GM12864 (cell line): ENCODE measurements around the gene TTYH3.

Source experiments
- DNase-seq: peaks from one replicate; pipeline ENCODE4 v3.0.0-alpha.2; 2011; ENCODE audit warnings: low read depth
- H3K4me3 ChIP-seq: 2 replicates; pipeline ENCODE4 v1.5.1; 2011; ENCODE audit warnings: mild to moderate bottlenecking, low read depth, low read length, control low read depth
- TF ChIP-seq, protein P1 (sequence below): IDR thresholded peaks from 2 replicates; pipeline ENCODE4 v1.5.1; 2011; ENCODE audit warnings: low read depth, mild to moderate bottlenecking, moderate library complexity, low read length, control low read depth, inconsistent platforms; ENCODE audit errors: missing control alignments

Gene TTYH3

DNA sequence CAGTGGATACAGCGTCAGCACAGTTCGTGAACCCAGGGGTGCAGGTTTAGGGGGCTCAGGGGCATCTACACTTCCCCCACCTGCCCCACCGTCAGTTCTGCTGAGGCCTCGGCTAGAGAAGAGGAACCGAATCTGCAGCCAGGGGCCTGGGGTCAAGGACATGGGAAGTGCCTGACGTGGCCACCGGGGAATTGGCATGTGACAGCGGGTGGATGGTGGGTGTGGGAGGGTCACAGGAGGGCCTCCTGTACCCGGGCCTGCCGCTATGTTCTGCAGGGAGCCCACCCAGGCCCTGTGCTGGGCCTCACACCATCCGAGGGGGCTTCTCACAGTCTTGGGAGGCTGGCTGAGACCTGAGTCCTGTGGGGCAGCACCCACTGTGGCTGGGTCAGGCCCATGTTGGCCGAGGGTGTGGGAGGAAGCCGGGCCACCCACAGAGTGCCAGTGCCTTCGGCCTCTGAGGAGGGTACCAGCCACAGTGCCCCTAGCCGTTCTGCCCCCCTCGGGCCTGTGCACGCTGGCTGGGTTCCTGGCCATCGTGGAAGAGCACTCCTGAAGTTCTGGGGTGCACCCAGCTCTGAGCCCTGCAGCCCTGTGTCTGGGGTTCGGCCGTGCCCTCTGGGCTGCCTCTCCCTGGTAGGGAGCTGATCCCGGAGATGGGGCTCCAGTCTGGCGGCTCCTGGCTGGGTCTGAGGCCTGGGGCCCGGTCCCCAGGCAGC is 5.9 kb downstream of the TTYH3 start:
- TF ChIP-seq, protein P1, sequence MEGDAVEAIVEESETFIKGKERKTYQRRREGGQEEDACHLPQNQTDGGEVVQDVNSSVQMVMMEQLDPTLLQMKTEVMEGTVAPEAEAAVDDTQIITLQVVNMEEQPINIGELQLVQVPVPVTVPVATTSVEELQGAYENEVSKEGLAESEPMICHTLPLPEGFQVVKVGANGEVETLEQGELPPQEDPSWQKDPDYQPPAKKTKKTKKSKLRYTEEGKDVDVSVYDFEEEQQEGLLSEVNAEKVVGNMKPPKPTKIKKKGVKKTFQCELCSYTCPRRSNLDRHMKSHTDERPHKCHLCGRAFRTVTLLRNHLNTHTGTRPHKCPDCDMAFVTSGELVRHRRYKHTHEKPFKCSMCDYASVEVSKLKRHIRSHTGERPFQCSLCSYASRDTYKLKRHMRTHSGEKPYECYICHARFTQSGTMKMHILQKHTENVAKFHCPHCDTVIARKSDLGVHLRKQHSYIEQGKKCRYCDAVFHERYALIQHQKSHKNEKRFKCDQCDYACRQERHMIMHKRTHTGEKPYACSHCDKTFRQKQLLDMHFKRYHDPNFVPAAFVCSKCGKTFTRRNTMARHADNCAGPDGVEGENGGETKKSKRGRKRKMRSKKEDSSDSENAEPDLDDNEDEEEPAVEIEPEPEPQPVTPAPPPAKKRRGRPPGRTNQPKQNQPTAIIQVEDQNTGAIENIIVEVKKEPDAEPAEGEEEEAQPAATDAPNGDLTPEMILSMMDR: no peak
- H3K4me3 ChIP-seq: no peak overlapping the region
- DNase-seq: no peak

DNA sequence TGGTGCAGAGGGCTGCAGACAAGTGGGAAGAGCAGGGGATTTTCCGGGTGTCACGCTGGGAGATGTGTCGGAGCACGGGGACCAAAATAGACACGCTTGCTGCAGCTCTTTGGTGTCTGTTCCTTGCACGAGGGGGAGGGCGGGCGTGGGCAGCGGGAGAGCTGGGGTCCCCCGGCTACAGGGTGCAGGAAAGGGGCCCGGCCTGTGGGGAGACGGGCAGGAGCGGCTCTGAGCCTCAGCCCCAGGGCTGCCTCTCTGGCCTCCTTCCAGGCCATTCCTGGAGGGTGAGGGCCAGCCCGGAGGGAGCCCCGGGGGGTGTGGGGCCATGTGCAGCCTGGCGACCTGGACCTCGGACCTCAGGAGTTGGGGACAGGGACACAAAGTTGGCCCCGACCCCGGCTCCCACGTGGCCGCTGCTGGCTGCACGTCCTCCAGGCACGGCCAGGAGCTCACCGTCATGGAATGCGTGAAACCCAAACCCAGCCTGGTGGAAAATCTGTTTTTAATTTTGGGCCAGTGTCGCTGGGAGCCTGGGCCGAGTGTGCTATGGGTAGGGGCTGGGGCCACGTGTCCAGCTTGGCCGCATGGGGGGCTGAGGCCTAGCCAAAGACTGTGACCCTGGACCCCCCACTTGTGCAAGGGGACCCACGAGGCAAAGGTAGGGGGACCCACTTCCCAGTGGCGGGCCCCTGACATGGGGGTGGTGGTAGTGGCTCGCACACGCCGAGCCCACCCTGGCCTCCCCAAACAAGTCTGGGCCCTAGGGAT is 6.6 kb downstream of the TTYH3 start:
- TF ChIP-seq, protein P1: no peak
- no peak overlapping the region for H3K4me3 ChIP-seq
- no peak for DNase-seq

DNA sequence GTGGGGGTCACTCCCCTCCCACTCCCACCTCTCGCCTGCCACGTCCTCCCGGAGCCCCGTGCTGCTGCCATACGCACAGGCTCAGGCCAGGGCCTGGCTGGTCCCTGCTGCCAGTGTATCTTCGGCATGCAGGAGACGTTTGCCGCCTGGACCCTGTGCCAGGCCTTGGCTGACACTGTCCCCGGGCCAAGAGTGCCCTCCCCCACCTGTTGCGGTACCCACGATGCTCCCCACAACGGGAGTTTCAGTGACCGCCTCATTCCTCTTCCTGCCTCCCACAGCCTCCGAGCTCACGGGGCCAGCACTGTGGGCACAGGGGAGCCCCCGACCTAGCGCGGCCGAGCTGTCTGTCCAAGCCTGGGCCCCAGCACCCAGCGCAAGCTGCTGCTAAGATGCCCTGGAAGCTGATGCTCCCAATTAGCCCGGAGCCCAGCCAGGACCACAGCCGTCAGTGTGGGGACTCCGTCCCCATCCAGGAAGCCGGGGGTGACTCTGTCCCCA is 7.4 kb downstream of the TTYH3 start:
- DNase-seq: no peak
- TF ChIP-seq, protein P1: no peak
- H3K4me3 ChIP-seq: no peak overlapping the region

DNA sequence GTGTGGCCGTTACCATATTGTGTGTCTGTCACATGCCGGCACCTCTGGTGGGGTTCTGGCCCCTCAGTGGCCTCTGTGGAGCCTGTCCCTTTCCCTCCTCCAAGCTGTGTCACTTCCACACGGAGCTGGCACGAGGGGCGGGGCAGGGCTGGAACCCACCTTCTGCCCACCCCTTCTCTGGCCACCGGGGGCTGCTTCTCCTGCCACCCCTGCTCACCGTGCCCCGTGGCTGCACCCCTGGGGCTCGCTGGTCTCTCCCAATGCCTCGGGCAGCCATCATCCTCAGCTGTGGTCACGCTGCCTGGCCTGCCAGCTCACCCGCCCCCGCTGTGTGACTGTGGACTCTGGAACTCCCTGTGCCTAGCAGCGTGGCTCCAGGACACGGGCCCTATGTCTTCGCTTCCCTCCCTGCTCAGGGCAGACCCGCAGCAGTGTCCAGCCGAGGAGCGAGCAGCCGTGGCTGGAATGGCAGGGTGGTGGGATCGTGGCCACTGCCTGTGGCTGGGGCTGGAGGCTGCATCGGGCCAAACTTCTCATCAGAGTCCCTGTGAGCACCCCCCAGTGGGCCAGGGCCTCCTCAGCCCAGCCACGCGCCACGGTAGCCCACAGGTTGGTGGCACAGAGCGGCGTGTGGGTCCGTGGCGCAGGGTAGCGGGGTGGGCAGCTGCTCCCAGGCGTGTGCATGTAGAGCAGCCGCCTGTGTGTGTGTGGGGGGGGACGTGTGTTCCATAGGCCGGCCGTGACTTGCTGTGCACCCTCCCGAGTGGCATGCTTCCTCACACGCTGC is 8.1 kb downstream of the TTYH3 start:
- TF ChIP-seq, protein P1: no peak
- DNase-seq: no peak
- H3K4me3 ChIP-seq: no peak overlapping the region

DNA sequence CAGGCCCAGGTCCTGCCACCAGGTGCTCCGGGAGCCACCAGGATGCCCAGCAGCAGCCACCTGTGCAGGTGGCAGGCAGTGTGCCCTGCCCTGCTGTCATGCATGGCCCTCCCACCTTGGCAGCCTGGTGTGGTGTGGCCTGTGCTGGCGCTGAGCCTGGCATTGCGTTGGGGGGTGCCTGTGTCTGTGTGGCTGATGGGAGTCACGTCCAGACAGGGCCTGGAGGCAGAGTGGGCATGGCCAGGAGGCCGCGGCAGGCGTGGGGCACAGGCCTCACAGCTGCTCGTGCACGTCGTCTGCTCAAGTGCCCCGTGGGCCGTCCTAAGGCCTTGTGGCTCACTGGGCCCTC is 8.7 kb downstream of the TTYH3 start:
- DNase-seq: no peak
- no peak overlapping the region for H3K4me3 ChIP-seq
- TF ChIP-seq, protein P1: no peak

DNA sequence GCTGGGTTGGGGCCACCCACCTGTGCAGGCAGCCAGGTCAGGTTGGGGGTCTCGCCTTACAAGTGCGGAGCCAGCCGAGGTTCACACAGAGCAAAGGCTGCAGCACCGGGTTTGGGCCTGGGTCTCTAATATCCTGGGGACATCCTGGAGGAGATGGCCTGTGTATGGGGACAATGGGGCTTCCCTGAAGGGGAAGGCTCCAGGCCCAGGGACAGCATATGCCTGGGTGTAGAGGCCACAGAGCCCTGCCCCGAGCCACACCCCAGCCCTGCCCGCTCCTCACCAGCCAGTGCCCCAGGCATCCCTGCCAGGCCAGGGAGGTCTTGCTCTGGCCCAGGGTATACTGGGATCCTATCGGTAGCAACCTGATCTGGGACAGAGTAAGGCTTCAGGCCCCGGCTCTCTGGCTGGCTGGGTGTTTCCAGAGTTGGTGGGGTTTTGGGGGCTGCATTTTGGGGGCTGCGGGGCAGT is 9.1 kb downstream of the TTYH3 start:
- TF ChIP-seq, protein P1: no peak
- no peak overlapping the region for H3K4me3 ChIP-seq
- no peak for DNase-seq
